Amniotic stem cell (primary cell): ENCODE measurements around the gene AXDND1.
"Not testable (repeated sequence)": the region's sequence is repeated elsewhere in the genome, so short reads cannot be mapped to it uniquely, and the experiment has no call there.

Source experiments
- DNase-seq: peaks from one replicate; lab custom pipeline; 2025; lab: John Stamatoyannopoulos, UW

AXDND1 gene

GRCh38 chr1:179365342-179366092 is at the start of gene AXDND1:
AXDND1 (plus strand) TSS chr1:179365971; CDS start chr1:179366510, 539 bp downstream.
- peak; percentile 48 for DNase-seq

- DNase-seq, result no peak
Measured at GRCh38 chr1:179318491-179318890, 47.3 kb upstream of the AXDND1 start.

- no peak for DNase-seq
Measured at GRCh38 chr1:179321533-179322216, 44.1 kb upstream of the AXDND1 start.

GRCh38 chr1:179322557-179322956 is 43.2 kb upstream of the AXDND1 start:
- DNase-seq, result no peak

GRCh38 chr1:179323436-179323835 is 42.3 kb upstream of the AXDND1 start:
- DNase-seq, result no peak

- DNase-seq, result no peak
Measured at GRCh38 chr1:179325836-179326235, 39.9 kb upstream of the AXDND1 start.

- DNase-seq, result no peak
Measured at GRCh38 chr1:179326746-179327145, 39.0 kb upstream of the AXDND1 start.

- DNase-seq, result no peak
Measured at GRCh38 chr1:179327196-179327595, 38.6 kb upstream of the AXDND1 start.

GRCh38 chr1:179327679-179328078 is 38.1 kb upstream of the AXDND1 start:
- DNase-seq, result no peak

- DNase-seq, result no peak
Measured at GRCh38 chr1:179329862-179330261, 35.9 kb upstream of the AXDND1 start.

- DNase-seq, result no peak
Measured at GRCh38 chr1:179334440-179334839, 31.3 kb upstream of the AXDND1 start.

GRCh38 chr1:179337288-179337687 is 28.5 kb upstream of the AXDND1 start:
- DNase-seq, result no peak

GRCh38 chr1:179337942-179338560 is 27.7 kb upstream of the AXDND1 start:
- no peak for DNase-seq

GRCh38 chr1:179340918-179341317 is 24.9 kb upstream of the AXDND1 start:
- no peak for DNase-seq

- DNase-seq, result no peak
Measured at GRCh38 chr1:179341943-179342547, 23.7 kb upstream of the AXDND1 start.

- DNase-seq, result no peak
Measured at GRCh38 chr1:179342740-179343404, 22.9 kb upstream of the AXDND1 start.

GRCh38 chr1:179351281-179351680 is 14.5 kb upstream of the AXDND1 start:
- DNase-seq, result no peak

GRCh38 chr1:179352236-179352635 is 13.5 kb upstream of the AXDND1 start:
- no peak for DNase-seq

- DNase-seq, result peak; percentile 26
Measured at GRCh38 chr1:179353546-179353945, 12.2 kb upstream of the AXDND1 start.

- DNase-seq, result not testable (repeated sequence)
Measured at GRCh38 chr1:179361631-179362030, 4.1 kb upstream of the AXDND1 start.

GRCh38 chr1:179366093-179366800 is 476 bp downstream of the AXDND1 start:
- DNase-seq, result no peak
